ENCODE results near the gene RHNO1.

Gene RHNO1

DNA sequence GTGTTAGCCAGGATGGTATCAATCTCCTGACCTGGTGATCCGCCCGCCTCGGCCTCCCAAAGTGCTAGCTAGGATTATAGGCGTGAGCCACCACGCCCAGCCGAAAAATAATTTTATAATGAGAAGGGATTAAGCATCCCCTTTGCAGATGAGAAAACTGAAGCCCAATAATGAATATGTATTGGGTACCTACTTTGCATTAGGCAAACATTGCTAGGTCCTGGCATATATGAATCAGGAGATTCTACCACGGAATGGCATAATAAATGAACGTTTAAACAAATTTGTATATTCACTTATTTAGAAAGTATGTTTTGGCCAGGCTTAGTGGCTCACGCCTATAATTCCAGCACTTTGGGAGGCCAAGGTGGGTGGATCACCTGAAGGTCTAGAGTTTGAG is 46.0 kb downstream of the RHNO1 start:
- Histone ChIP-seq H4K20me1 (ENCODE audit: control insufficient read depth, insufficient read depth, low read depth, low read length) (no peaks in the 10 kb centered on the region), H3K27ac (ENCODE audit: low read depth, low read length) (no peak overlapping the region), H3K36me3 (ENCODE audit: control insufficient read depth, low read length) (peaks cover 14% of the 10 kb centered on the region), H3F3A (ENCODE audit: control insufficient read depth, insufficient read depth) (no peaks in the 10 kb centered on the region), H3K79me2 (ENCODE audit: control insufficient read depth, low read length) (no peaks in the 10 kb centered on the region), H3K9me3 (ENCODE audit: control insufficient read depth, insufficient read depth, low read length) (no peaks in the 10 kb centered on the region), H3K4me2 (ENCODE audit: low read length) (no peak overlapping the region), H3K4me1 (ENCODE audit: control insufficient read depth, low read length) (no peaks in the 10 kb centered on the region), H3K9me2 (replicated peaks; ENCODE audit: control insufficient read depth, low read length) (no peaks in the 10 kb centered on the region), H3K27me3 (ENCODE audit: control insufficient read depth, low read length) (no peaks in the 10 kb centered on the region), H3K4me3 (ENCODE audit: low read length) (no peak overlapping the region)
- no peak for TF ChIP-seq EZH2phosphoT487 (IDR thresholded peaks at IDR 0.05; ENCODE audit: borderline replicate concordance, low read length)
- TF ChIP-seq, protein P1, sequence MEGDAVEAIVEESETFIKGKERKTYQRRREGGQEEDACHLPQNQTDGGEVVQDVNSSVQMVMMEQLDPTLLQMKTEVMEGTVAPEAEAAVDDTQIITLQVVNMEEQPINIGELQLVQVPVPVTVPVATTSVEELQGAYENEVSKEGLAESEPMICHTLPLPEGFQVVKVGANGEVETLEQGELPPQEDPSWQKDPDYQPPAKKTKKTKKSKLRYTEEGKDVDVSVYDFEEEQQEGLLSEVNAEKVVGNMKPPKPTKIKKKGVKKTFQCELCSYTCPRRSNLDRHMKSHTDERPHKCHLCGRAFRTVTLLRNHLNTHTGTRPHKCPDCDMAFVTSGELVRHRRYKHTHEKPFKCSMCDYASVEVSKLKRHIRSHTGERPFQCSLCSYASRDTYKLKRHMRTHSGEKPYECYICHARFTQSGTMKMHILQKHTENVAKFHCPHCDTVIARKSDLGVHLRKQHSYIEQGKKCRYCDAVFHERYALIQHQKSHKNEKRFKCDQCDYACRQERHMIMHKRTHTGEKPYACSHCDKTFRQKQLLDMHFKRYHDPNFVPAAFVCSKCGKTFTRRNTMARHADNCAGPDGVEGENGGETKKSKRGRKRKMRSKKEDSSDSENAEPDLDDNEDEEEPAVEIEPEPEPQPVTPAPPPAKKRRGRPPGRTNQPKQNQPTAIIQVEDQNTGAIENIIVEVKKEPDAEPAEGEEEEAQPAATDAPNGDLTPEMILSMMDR (IDR thresholded peaks at IDR 0.05; ENCODE audit: low read depth, low read length, poor library complexity, severe bottlenecking): no peak

- Histone ChIP-seq H3K4me1 (ENCODE audit: control insufficient read depth, low read length) (no peaks in the 10 kb centered on the region), H3K9me3 (ENCODE audit: control insufficient read depth, insufficient read depth, low read length) (no peaks in the 10 kb centered on the region), H3K27me3 (ENCODE audit: control insufficient read depth, low read length) (no peaks in the 10 kb centered on the region), H3K4me3 (ENCODE audit: low read length) (no peak overlapping the region), H3K9me2 (replicated peaks; ENCODE audit: control insufficient read depth, low read length) (no peaks in the 10 kb centered on the region), H3K36me3 (ENCODE audit: control insufficient read depth, low read length) (peaks cover 14% of the 10 kb centered on the region), H3K4me2 (ENCODE audit: low read length) (no peak overlapping the region), H3K79me2 (ENCODE audit: control insufficient read depth, low read length) (no peaks in the 10 kb centered on the region), H3K27ac (ENCODE audit: low read depth, low read length) (no peak overlapping the region), H4K20me1 (ENCODE audit: control insufficient read depth, insufficient read depth, low read depth, low read length) (no peaks in the 10 kb centered on the region), H3F3A (ENCODE audit: control insufficient read depth, insufficient read depth) (no peaks in the 10 kb centered on the region)
- no peak for TF ChIP-seq EZH2phosphoT487 (IDR thresholded peaks at IDR 0.05; ENCODE audit: borderline replicate concordance, low read length)
- TF ChIP-seq, protein P1 (IDR thresholded peaks at IDR 0.05; ENCODE audit: low read depth, low read length, poor library complexity, severe bottlenecking): no peak
Observed at GRCh38 chr12:2924019-2924418, 47.0 kb downstream of the RHNO1 start.

DNA sequence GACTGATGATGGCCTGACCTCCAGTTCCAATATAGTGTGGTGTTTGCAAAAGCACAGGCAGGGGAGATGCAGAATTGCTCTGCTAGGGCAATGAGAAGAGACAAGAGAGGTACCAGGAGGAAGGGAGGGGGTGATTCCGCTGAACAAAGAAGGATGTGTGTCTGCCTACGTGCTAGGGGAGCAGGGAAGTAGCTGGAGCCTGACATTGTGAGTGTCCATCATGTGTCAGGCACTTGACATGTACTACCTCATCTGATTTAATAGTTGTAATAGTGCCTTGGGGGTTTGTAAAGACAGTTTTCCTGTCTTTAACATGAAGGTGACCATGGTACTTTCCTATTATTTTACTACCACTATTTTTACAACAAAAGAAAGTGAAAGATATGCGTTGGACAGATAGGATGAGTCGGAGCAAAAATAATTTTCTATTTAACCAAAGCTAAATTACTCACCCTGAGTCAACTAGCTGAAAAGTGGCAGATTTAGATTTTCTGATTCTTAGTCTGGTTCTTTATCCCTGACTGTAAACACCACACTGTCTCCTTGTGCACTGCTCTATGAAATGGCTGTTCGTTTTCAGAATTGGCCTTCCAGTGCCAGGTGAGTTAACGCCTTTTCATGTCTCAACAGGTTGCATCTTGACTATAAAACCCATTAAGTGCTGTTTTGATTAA is 48.4 kb downstream of the RHNO1 start:
- H3K36me3 ChIP-seq (ENCODE audit: control insufficient read depth, low read length): peaks cover 14% of the 10 kb centered on the region
- H3K27me3 ChIP-seq (ENCODE audit: control insufficient read depth, low read length): no peaks in the 10 kb centered on the region
- H3K4me1 ChIP-seq (ENCODE audit: control insufficient read depth, low read length): no peaks in the 10 kb centered on the region
- H3K79me2 ChIP-seq (ENCODE audit: control insufficient read depth, low read length): no peaks in the 10 kb centered on the region
- H3K9me2 ChIP-seq (replicated peaks; ENCODE audit: control insufficient read depth, low read length): no peaks in the 10 kb centered on the region
- H4K20me1 ChIP-seq (ENCODE audit: control insufficient read depth, insufficient read depth, low read depth, low read length): no peaks in the 10 kb centered on the region
- no peak overlapping the region for H3K4me3 ChIP-seq (ENCODE audit: low read length)
- H3F3A ChIP-seq (ENCODE audit: control insufficient read depth, insufficient read depth): no peaks in the 10 kb centered on the region
- TF ChIP-seq EZH2phosphoT487 (IDR thresholded peaks at IDR 0.05; ENCODE audit: borderline replicate concordance, low read length): no peak
- TF ChIP-seq, protein P1 (IDR thresholded peaks at IDR 0.05; ENCODE audit: low read depth, low read length, poor library complexity, severe bottlenecking): no peak
- no peaks in the 10 kb centered on the region for H3K9me3 ChIP-seq (ENCODE audit: control insufficient read depth, insufficient read depth, low read length)
- H3K27ac ChIP-seq (ENCODE audit: low read depth, low read length): no peak overlapping the region
- H3K4me2 ChIP-seq (ENCODE audit: low read length): no peak overlapping the region
